A549 (cell line): ENCODE data around the gene SRPRA. TPM values are rescaled to one million over a fixed set of nuclear protein-coding genes. Genes with fewer than 3 reads are reported as not detected.

ENCODE experiments used
- ATAC-seq, 2 experiments: fragments of 200-7000 bp in 1 of 2; fragments of >200 bp in 1 of 2; cut with Nextera tagmentation in 1 of 2; cut with Tn5 transposase in 1 of 2; 3 replicates each; pipeline versions ENCODE4 v1.8.0 to v1.9.1; 2018 to 2020; ENCODE audit warnings: mild to moderate bottlenecking in 1 of 2, moderate library complexity in 1 of 2
- CTCF ChIA-PET: fragments of 300-600 bp; sonication (Branson Sonifier 250); formaldehyde crosslinking; extraction: SDS; loops from one replicate; lab custom pipeline; 2021; ENCODE audit warnings: antibody characterized with exemption, inconsistent platforms; lab: Yijun Ruan, JAX
- POLR2A ChIA-PET: fragments of 350-600 bp; formaldehyde crosslinking; extraction: SDS; loops from one replicate; lab custom pipeline; 2021; ENCODE audit warnings: antibody characterized with exemption, inconsistent platforms; lab: Yijun Ruan, JAX
- DNase-seq, 2 experiments: peaks; one replicate each; pipeline versions ENCODE4 v3.0.0 to v3.0.0-alpha.2; 2011 to 2016; ENCODE audit warnings: low read depth in 1 of 2, low spot score in 1 of 2
- FAIRE-seq: peaks from 2 replicates; lab custom pipeline; 2011; peaks lifted over from hg19 to GRCh38; lab: Jason Lieb, UNC
- H3K27ac ChIP-seq, 2 experiments: fragments of >200 bp; sonication (Bioruptor Twin); formaldehyde crosslinking; 3 replicates each; pipeline ENCODE4 v1.5.1; 2016 to 2017
- H3K4me1 ChIP-seq: fragments of >200 bp; sonication (Bioruptor Twin); formaldehyde crosslinking; 3 replicates; pipeline ENCODE4 v1.6.1; 2016
- H3K4me2 ChIP-seq: fragments of >200 bp; sonication (Bioruptor Twin); formaldehyde crosslinking; 3 replicates; pipeline ENCODE4 v1.6.1; 2016
- H3K4me3 ChIP-seq: fragments of >200 bp; sonication (Bioruptor Twin); formaldehyde crosslinking; 3 replicates; pipeline ENCODE4 v1.5.1; 2016
- H3K9me3 ChIP-seq: fragments of >200 bp; sonication (Bioruptor Twin); formaldehyde crosslinking; 3 replicates; pipeline ENCODE4 v1.6.1; 2016
- CHD4 ChIP-seq: fragments of 200-600 bp; sonication (generic); IDR thresholded peaks from 2 replicates; pipeline ENCODE4 v1.6.1; 2016; ENCODE audit warnings: antibody characterized with exemption, mild to moderate bottlenecking, borderline replicate concordance
- EHF ChIP-seq: fragments of 250-450 bp; sonication (Bioruptor Pico); IDR thresholded peaks from 2 replicates; pipeline ENCODE4 v1.5.0; 2020; ENCODE audit warnings: mild to moderate bottlenecking
- FOSB ChIP-seq: fragments of 250-450 bp; sonication (Bioruptor Pico); IDR thresholded peaks from 2 replicates; pipeline ENCODE4 v1.5.0; 2020; ENCODE audit warnings: mild to moderate bottlenecking, moderate library complexity
- FOSL2 ChIP-seq, 2 experiments: fragments of 450-650 bp in 1 of 2; fragments of >200 bp in 1 of 2; sonication (Bioruptor Twin) in 1 of 2; formaldehyde crosslinking; IDR thresholded peaks; 2 replicates each; pipeline versions ENCODE4 v1.5.0 to v1.6.1; 2016 to 2020; ENCODE audit warnings: mild to moderate bottlenecking in 1 of 2, moderate library complexity in 1 of 2
- GATA3 ChIP-seq: IDR thresholded peaks from 2 replicates; pipeline ENCODE4 v1.6.1; 2012; ENCODE audit warnings: borderline replicate concordance
- HEYL ChIP-seq: fragments of 250-450 bp; sonication (Bioruptor Pico); IDR thresholded peaks from 2 replicates; pipeline ENCODE4 v1.8.0; 2021; ENCODE audit warnings: mild to moderate bottlenecking, moderate library complexity
- HOXB13 ChIP-seq: fragments of 250-450 bp; sonication (Bioruptor Pico); IDR thresholded peaks from 2 replicates; pipeline ENCODE4 v1.5.0; 2020; ENCODE audit warnings: low read depth, mild to moderate bottlenecking, moderate library complexity
- HOXB5 ChIP-seq: fragments of 250-450 bp; sonication (Bioruptor Pico); IDR thresholded peaks from 2 replicates; pipeline ENCODE4 v1.5.0; 2020; ENCODE audit warnings: mild to moderate bottlenecking, moderate library complexity
- JUNB ChIP-seq: fragments of >200 bp; sonication (Bioruptor Twin); formaldehyde crosslinking; IDR thresholded peaks from 2 replicates; pipeline ENCODE4 v1.6.1; 2016
- KDM1A ChIP-seq: fragments of 200-600 bp; sonication (generic); IDR thresholded peaks from 2 replicates; pipeline ENCODE4 v1.6.1; 2016; ENCODE audit warnings: low read depth, mild to moderate bottlenecking
- KDM5A ChIP-seq: fragments of 200-600 bp; sonication (generic); IDR thresholded peaks from 2 replicates; pipeline ENCODE4 v1.6.1; 2016; ENCODE audit warnings: antibody characterized with exemption, mild to moderate bottlenecking
- MAZ ChIP-seq: fragments of 150-350 bp; IDR thresholded peaks from 2 replicates; pipeline ENCODE4 v1.6.1; 2014; ENCODE audit warnings: antibody characterized with exemption, low read depth, low read length, borderline replicate concordance
- NPAS2 ChIP-seq: fragments of 250-450 bp; sonication (Bioruptor Pico); IDR thresholded peaks from 2 replicates; pipeline ENCODE4 v1.8.0; 2022; ENCODE audit warnings: mild to moderate bottlenecking, moderate library complexity, borderline replicate concordance
- NR3C1 ChIP-seq: fragments of >200 bp; sonication (Bioruptor Twin); formaldehyde crosslinking; IDR thresholded peaks from 3 replicates; pipeline ENCODE4 v1.6.1; 2017
- POLR2A ChIP-seq: IDR thresholded peaks from 2 replicates; pipeline ENCODE4 v1.6.1; 2012; ENCODE audit warnings: mild to moderate bottlenecking, low read length
- POLR2AphosphoS2 ChIP-seq: conservative IDR thresholded peaks from 2 replicates; pipeline ENCODE4 v1.6.1; 2012; ENCODE audit warnings: low read length, improper control_type of control experiment, inconsistent platforms
- RAD21 ChIP-seq, 2 experiments: fragments of >200 bp in 1 of 2; sonication (Bioruptor Twin) in 1 of 2; formaldehyde crosslinking in 1 of 2; IDR thresholded peaks in 1 of 2; conservative IDR thresholded peaks in 1 of 2; 2 replicates in 1 of 2; 3 replicates in 1 of 2; pipeline ENCODE4 v1.6.1; 2012 to 2018; ENCODE audit warnings: inconsistent platforms in 1 of 2
- RNF2 ChIP-seq: fragments of 200-600 bp; sonication (generic); IDR thresholded peaks from 2 replicates; pipeline ENCODE4 v1.6.1; 2016; ENCODE audit warnings: low read depth, mild to moderate bottlenecking, antibody characterized with exemption, moderate library complexity, borderline replicate concordance
- SMC3 ChIP-seq: fragments of >200 bp; sonication (Bioruptor Twin); formaldehyde crosslinking; IDR thresholded peaks from 3 replicates; pipeline ENCODE4 v1.6.1; 2018; ENCODE audit warnings: inconsistent platforms
- SREBF2 ChIP-seq: fragments of 450-650 bp; IDR thresholded peaks from 2 replicates; pipeline ENCODE4 v1.6.1; 2014; ENCODE audit warnings: mild to moderate bottlenecking, moderate library complexity
- TFCP2L1 ChIP-seq: fragments of 250-450 bp; sonication (Bioruptor Pico); IDR thresholded peaks from 2 replicates; pipeline ENCODE4 v1.5.0; 2021; ENCODE audit warnings: mild to moderate bottlenecking
- TP53 ChIP-seq: fragments of 250-450 bp; sonication (Bioruptor Pico); IDR thresholded peaks from 2 replicates; pipeline ENCODE4 v1.5.0; 2021; ENCODE audit warnings: mild to moderate bottlenecking, moderate library complexity
- ZFP36 ChIP-seq: fragments of 450-650 bp; IDR thresholded peaks from 2 replicates; pipeline ENCODE4 v1.6.1; 2014; ENCODE audit warnings: borderline replicate concordance; ENCODE audit not compliant: partially characterized antibody
- ZNF302 ChIP-seq: fragments of 250-450 bp; sonication (Bioruptor Pico); IDR thresholded peaks from 2 replicates; pipeline ENCODE4 v1.9.0; 2021; ENCODE audit warnings: inconsistent platforms, mild to moderate bottlenecking, moderate library complexity
- ZSCAN20 ChIP-seq: fragments of 250-450 bp; sonication (Bioruptor Pico); IDR thresholded peaks from 2 replicates; pipeline ENCODE4 v1.8.0; 2022; ENCODE audit warnings: mild to moderate bottlenecking, moderate library complexity
- WGBS: methylation state at CpG from one replicate; pipeline ENCODE4 v1.1.6; 2017; ENCODE audit errors: missing lambda C conversion rate; 5-methylcytosine and 5-hydroxymethylcytosine counted together
- polyA plus RNA-seq, 4 experiments: library from polyadenylated mRNA; depleted of rRNA in 3 of 4; stranded (reverse); fragments of >200 nt; fragmentation: RNase III in 1 of 4; extraction: RNeasy Plus Mini Kit Qiagen cat#74134 plus additional on column Dnase treatment in 1 of 4; gene quantifications; 2 replicates in 3 of 4; 3 replicates in 1 of 4; pipeline ENCODE4 v1.2.3, GENCODE V29; 2011 to 2017
- TF ChIP-seq, protein P1 (sequence below): IDR thresholded peaks from 2 replicates; pipeline ENCODE4 v1.6.1; 2012; ENCODE audit warnings: low read depth, borderline replicate concordance

Gene SRPRA
- polyA plus RNA-seq, 2 of the 4 experiments (the other 2 are of a cell fraction) = 45.1 to 92.2 TPM

DNA sequence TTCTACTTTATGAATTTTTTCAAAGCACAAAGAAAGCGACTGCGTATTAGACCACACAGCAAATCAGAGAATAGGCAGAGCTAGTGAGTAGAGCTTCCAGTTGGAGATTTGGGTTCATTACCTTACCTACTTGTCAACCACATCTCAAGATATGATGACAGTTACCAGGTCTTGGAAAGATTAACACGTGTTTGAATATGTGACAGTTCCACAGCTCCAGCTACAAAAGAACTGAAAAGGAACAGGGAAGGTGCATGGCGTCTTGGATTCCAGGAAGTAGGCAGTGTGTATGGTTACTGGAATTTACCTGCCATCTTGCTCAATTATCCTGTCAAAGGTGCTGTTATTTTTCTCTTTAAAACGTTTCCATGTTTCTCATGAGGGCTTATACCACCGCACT lies 19.5 kb upstream of the SRPRA start:
- no peak overlapping the region for H3K4me3 ChIP-seq
- POLR2A ChIA-PET = no interaction called here
- 84% methylated on average over 6 of the region's 6 CpGs for whole genome bisulfite sequencing
- H3K9me3 ChIP-seq = no peaks in the 10 kb centered on the region
- FAIRE-seq (no peak), ATAC-seq (no peak), DNase-seq (no peak)
- no peak for TF ChIP-seq KDM1A
- TF ChIP-seq NR3C1 = no peak
- no peak for TF ChIP-seq POLR2A
- TF ChIP-seq ZSCAN20 = no peak
- TF ChIP-seq HOXB5 = no peak
- no peak for TF ChIP-seq SREBF2
- TF ChIP-seq EHF = no peak
- TF ChIP-seq CHD4 = no peak
- TF ChIP-seq TP53 = no peak
- TF ChIP-seq, protein P1, sequence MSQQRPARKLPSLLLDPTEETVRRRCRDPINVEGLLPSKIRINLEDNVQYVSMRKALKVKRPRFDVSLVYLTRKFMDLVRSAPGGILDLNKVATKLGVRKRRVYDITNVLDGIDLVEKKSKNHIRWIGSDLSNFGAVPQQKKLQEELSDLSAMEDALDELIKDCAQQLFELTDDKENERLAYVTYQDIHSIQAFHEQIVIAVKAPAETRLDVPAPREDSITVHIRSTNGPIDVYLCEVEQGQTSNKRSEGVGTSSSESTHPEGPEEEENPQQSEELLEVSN = no peak
- no peak for TF ChIP-seq RNF2
- no peak for TF ChIP-seq RAD21 (conservative IDR thresholded peaks at IDR 0.05 in 1 of 2, IDR thresholded peaks at IDR 0.05 in 1 of 2)
- TF ChIP-seq TFCP2L1 (CRISPR knock-in tag) = no peak
- TF ChIP-seq, all 56 proteins: peak for 0
- CTCF ChIA-PET = interaction anchor here (0.8 kb wide), 1 partner anchor 22 kb away, joined by 3 read pairs; no protein-coding TSS in a partner anchor
- Histone ChIP-seq H3K27ac (no peak overlapping the region), H3K4me2 (no peak overlapping the region), H3K4me1 (peaks cover 12% of the 10 kb centered on the region; the same call in 2 of the 3 replicates)

DNA sequence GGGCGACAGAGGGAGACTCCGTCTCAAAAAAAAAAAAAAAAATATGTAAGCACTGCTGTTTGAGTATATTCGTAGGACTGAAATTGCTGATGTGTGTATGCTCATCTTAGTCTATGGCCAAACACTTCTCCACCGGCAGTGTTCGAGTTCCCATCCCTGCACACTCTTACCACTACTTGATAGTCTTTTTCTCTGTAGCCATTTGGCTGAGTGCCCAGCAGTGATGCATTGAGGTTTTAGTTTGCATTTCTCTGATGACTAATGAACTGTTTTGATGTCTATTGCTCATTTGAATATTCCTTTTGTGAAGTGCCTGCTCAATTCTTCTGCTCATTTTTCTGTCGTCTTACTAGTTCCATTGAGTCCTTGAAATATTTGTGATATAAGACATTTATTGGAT lies 16.1 kb upstream of the SRPRA start:
- WGBS = 77% methylated on average over 6 of the region's 6 CpGs
- FAIRE-seq (no peak), DNase-seq (peak; percentile 19 to 48), ATAC-seq (no peak)
- H3K4me1 ChIP-seq = peaks cover 15% of the 10 kb centered on the region; the same call in 2 of the 3 replicates
- no peak overlapping the region for H3K27ac ChIP-seq
- CTCF ChIA-PET = interaction anchor here (0.7 kb wide), 1 partner anchor 196 kb away, joined by 4 read pairs; no protein-coding TSS in a partner anchor
- H3K4me3 ChIP-seq = no peak overlapping the region
- no peaks in the 10 kb centered on the region for H3K9me3 ChIP-seq
- no peak for TF ChIP-seq POLR2AphosphoS2
- TF ChIP-seq TFCP2L1 (CRISPR knock-in tag) = no peak
- TF ChIP-seq NPAS2 (CRISPR knock-in tag) = no peak
- no peak for TF ChIP-seq JUNB
- TF ChIP-seq RNF2 = no peak
- TF ChIP-seq MAZ = no peak
- TF ChIP-seq HOXB13 (CRISPR knock-in tag) = no peak
- TF ChIP-seq EHF = no peak
- no peak for TF ChIP-seq NR3C1
- TF ChIP-seq CHD4 = no peak
- no peak for TF ChIP-seq GATA3
- no peak for TF ChIP-seq ZFP36
- TF ChIP-seq KDM5A = no peak
- no peak for TF ChIP-seq FOSL2 (IDR thresholded peaks at IDR 0.05)
- no peak for TF ChIP-seq FOSL2 (CRISPR knock-in tag; IDR thresholded peaks at IDR 0.05)
- no peak for TF ChIP-seq HEYL (CRISPR knock-in tag)
- TF ChIP-seq SMC3 = no peak
- no peak for TF ChIP-seq FOSB (CRISPR knock-in tag)
- TF ChIP-seq ZNF302 (CRISPR knock-in tag) = no peak
- H3K4me2 ChIP-seq = no peak overlapping the region; the same call in 2 of the 3 replicates
- POLR2A ChIA-PET = no interaction called here
